ENCODE results near the gene RAB3B. TPM values are rescaled to one million over a fixed set of nuclear protein-coding genes. Genes with fewer than 3 reads are reported as not detected.

RAB3B gene

GRCh38 chr1:51859333-51859732, 131.2 kb downstream of the RAB3B start:
- Histone ChIP-seq H3K9ac (ENCODE audit: low read depth, low read length) (no peak overlapping the region), H3K27me3 (ENCODE audit: control insufficient read depth, insufficient read depth, low read length) (no peaks in the 10 kb centered on the region), H3K4me3 (ENCODE audit: low read length) (no peak overlapping the region), H3K36me3 (ENCODE audit: insufficient read depth, low read length) (peaks cover 10% of the 10 kb centered on the region), H3K4me2 (ENCODE audit: low read length) (no peak overlapping the region), H3K9me3 (replicated peaks; ENCODE audit: low read length) (no peaks in the 10 kb centered on the region), H3K4me1 (ENCODE audit: control insufficient read depth, insufficient read depth, low read length) (no peaks in the 10 kb centered on the region)

- H3K4me1 ChIP-seq (ENCODE audit: control insufficient read depth, insufficient read depth, low read length), result no peaks in the 10 kb centered on the region
- no peaks in the 10 kb centered on the region for H3K27me3 ChIP-seq (ENCODE audit: control insufficient read depth, insufficient read depth, low read length)
- no peak overlapping the region for H3K4me3 ChIP-seq (ENCODE audit: low read length)
- no peaks in the 10 kb centered on the region for H3K9me3 ChIP-seq (replicated peaks; ENCODE audit: low read length)
- H3K36me3 ChIP-seq (ENCODE audit: insufficient read depth, low read length), result peaks cover 10% of the 10 kb centered on the region
- no peak overlapping the region for H3K9ac ChIP-seq (ENCODE audit: low read depth, low read length)
- no peak overlapping the region for H3K4me2 ChIP-seq (ENCODE audit: low read length)
Measured at GRCh38 chr1:51858892-51859291, 131.6 kb downstream of the RAB3B start.

Small RNA genes lying within 50 kb of the gene (small RNA-seq; reads per million reads assigned to genes)
- gene RN7SL290P (not detected), gene RNA5SP48 (not detected)

Data from skeletal muscle satellite cell (primary cell).